HG03159 (cell line): ENCODE measurements around the gene STYXL1.
"Not testable (repeated sequence)": the region's sequence is repeated elsewhere in the genome, so short reads cannot be mapped to it uniquely, and the experiment has no call there.

ENCODE experiments used
- ATAC-seq: cut with Tn5 transposase; IDR thresholded peaks from one replicate; pipeline ENCODE4 v1.9.1; 2021; ENCODE audit warnings: mild to moderate bottlenecking, moderate library complexity; ENCODE audit not compliant: unreplicated experiment

STYXL1 gene

GRCh38 chr7:76066716-76067503, 19.1 kb upstream of the STYXL1 start:
- no peak for ATAC-seq

GRCh38 chr7:76065016-76065612, 17.3 kb upstream of the STYXL1 start:
- no peak for ATAC-seq

GRCh38 chr7:76064208-76064970, 16.6 kb upstream of the STYXL1 start:
- no peak for ATAC-seq

GRCh38 chr7:76063525-76063924, 15.7 kb upstream of the STYXL1 start:
- no peak for ATAC-seq

GRCh38 chr7:76063114-76063513, 15.3 kb upstream of the STYXL1 start:
- ATAC-seq: no peak

GRCh38 chr7:76062254-76062653, 14.5 kb upstream of the STYXL1 start:
- ATAC-seq: no peak

- no peak for ATAC-seq
Measured at GRCh38 chr7:76060842-76061241, 13.0 kb upstream of the STYXL1 start.

GRCh38 chr7:76058745-76059144, 10.9 kb upstream of the STYXL1 start:
- not testable (repeated sequence) for ATAC-seq

- no peak for ATAC-seq
Measured at GRCh38 chr7:76057813-76058145, 10.0 kb upstream of the STYXL1 start.

GRCh38 chr7:76057103-76057812, 9.5 kb upstream of the STYXL1 start:
- ATAC-seq: no peak

GRCh38 chr7:76056241-76056640, 8.4 kb upstream of the STYXL1 start:
- ATAC-seq: no peak

GRCh38 chr7:76054123-76055120, 6.6 kb upstream of the STYXL1 start:
- no peak for ATAC-seq

GRCh38 chr7:76053461-76053860, 5.7 kb upstream of the STYXL1 start:
- ATAC-seq: no peak

GRCh38 chr7:76052681-76053080, 4.9 kb upstream of the STYXL1 start:
- ATAC-seq: not testable (repeated sequence)

GRCh38 chr7:76051840-76052239, 4.0 kb upstream of the STYXL1 start:
- no peak for ATAC-seq

- no peak for ATAC-seq
Measured at GRCh38 chr7:76050545-76050944, 2.7 kb upstream of the STYXL1 start.

GRCh38 chr7:76049295-76049694, 1.5 kb upstream of the STYXL1 start:
- no peak for ATAC-seq

GRCh38 chr7:76048668-76048988, 828 bp upstream of the STYXL1 start:
- ATAC-seq: no peak

GRCh38 chr7:76047305-76047810, 442 bp downstream of the STYXL1 start:
- ATAC-seq: no peak

GRCh38 chr7:76044375-76044865, 3.4 kb downstream of the STYXL1 start:
- no peak for ATAC-seq
